Measurements from ENCODE around the gene VWA5A. TPM values are rescaled to one million over a fixed set of nuclear protein-coding genes. Genes with fewer than 3 reads are reported as not detected.

VWA5A gene
- total RNA-seq, 1 donor from 2014 or later: 2.6 TPM

DNA sequence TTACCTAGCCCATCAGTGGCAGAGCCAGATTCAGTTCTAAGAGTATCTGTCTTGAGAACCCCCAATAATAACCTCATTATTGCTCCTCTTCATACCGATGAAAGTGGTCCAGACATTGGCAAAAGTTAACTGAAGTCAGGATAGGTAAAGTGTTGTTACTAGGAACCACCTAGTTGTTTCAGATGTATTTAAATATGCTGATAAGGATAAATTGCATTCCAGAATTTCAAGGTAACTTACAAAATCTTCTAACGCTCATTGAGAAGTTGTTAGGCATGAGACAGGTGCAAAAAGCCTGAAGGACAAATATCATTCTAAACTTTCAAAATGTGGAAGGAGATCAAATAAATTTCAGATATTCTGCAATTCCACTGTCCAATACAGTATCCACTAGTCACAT lies 27.8 kb downstream of the VWA5A start:
- H3K27me3 Mint-ChIP-seq (ENCODE audit: unreplicated experiment): no peaks in the 10 kb centered on the region
- no peak overlapping the region for H3K27ac Mint-ChIP-seq (ENCODE audit: unreplicated experiment)
- H3K4me1 Mint-ChIP-seq (ENCODE audit: low read depth, unreplicated experiment): peaks cover under 1% of the 10 kb centered on the region
- TF ChIP-seq, protein P1, sequence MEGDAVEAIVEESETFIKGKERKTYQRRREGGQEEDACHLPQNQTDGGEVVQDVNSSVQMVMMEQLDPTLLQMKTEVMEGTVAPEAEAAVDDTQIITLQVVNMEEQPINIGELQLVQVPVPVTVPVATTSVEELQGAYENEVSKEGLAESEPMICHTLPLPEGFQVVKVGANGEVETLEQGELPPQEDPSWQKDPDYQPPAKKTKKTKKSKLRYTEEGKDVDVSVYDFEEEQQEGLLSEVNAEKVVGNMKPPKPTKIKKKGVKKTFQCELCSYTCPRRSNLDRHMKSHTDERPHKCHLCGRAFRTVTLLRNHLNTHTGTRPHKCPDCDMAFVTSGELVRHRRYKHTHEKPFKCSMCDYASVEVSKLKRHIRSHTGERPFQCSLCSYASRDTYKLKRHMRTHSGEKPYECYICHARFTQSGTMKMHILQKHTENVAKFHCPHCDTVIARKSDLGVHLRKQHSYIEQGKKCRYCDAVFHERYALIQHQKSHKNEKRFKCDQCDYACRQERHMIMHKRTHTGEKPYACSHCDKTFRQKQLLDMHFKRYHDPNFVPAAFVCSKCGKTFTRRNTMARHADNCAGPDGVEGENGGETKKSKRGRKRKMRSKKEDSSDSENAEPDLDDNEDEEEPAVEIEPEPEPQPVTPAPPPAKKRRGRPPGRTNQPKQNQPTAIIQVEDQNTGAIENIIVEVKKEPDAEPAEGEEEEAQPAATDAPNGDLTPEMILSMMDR (IDR thresholded peaks at IDR 0.05; ENCODE audit: partially characterized antibody, unreplicated experiment): no peak
- no peaks in the 10 kb centered on the region for H3K9me3 Mint-ChIP-seq (ENCODE audit: unreplicated experiment)
- DNase-seq: no peak
- H3K4me3 Mint-ChIP-seq (ENCODE audit: unreplicated experiment): no peak overlapping the region
- peaks cover 12% of the 10 kb centered on the region for H3K36me3 Mint-ChIP-seq (ENCODE audit: unreplicated experiment)

DNA sequence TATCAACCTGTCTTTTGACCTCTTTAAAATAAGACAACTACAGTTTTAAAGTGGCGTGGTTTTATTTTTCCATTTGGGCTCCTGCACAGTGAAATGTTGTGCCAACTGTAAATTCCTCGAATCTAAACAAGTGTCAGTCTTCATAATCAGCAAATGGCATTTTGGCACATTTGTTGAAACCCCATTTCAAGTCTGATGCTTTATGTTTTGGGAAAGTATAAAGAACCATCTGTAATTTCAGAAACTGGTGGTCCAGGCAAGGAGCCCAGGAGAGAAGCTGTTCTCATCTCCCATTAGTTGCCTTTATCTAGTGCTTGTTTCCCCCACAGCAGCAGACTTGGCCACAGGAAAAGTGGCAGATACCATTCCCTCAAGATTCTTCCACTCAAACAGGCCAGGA lies 32.7 kb downstream of the VWA5A start:
- peaks cover 5% of the 10 kb centered on the region for H3K4me1 Mint-ChIP-seq (ENCODE audit: low read depth, unreplicated experiment)
- H3K9me3 Mint-ChIP-seq (ENCODE audit: unreplicated experiment): no peaks in the 10 kb centered on the region
- TF ChIP-seq, protein P1 (IDR thresholded peaks at IDR 0.05; ENCODE audit: partially characterized antibody, unreplicated experiment): no peak
- no peak overlapping the region for H3K4me3 Mint-ChIP-seq (ENCODE audit: unreplicated experiment)
- H3K27ac Mint-ChIP-seq (ENCODE audit: unreplicated experiment): no peak overlapping the region
- H3K27me3 Mint-ChIP-seq (ENCODE audit: unreplicated experiment): no peaks in the 10 kb centered on the region
- no peak for DNase-seq
- no peaks in the 10 kb centered on the region for H3K36me3 Mint-ChIP-seq (ENCODE audit: unreplicated experiment)

DNA sequence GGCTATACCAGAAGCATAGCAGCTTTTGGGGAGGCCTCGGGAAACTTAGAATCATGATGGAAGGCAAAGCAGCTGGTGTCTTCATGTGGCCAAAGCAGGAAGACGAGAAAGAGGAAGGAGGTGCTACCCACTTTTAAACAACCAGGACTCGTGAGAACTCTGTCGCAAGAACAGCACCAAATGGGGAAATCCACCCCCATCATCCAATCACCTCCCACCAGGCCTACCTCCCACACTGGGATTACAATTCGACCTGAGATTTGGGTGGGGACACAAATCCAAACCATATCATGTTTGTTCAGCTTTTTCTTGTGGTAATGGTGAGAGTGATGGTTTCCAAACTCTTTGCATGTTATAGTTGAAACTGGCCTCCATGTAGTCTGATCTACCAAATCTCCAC lies 35.4 kb downstream of the VWA5A start:
- no peaks in the 10 kb centered on the region for H3K9me3 Mint-ChIP-seq (ENCODE audit: unreplicated experiment)

DNA sequence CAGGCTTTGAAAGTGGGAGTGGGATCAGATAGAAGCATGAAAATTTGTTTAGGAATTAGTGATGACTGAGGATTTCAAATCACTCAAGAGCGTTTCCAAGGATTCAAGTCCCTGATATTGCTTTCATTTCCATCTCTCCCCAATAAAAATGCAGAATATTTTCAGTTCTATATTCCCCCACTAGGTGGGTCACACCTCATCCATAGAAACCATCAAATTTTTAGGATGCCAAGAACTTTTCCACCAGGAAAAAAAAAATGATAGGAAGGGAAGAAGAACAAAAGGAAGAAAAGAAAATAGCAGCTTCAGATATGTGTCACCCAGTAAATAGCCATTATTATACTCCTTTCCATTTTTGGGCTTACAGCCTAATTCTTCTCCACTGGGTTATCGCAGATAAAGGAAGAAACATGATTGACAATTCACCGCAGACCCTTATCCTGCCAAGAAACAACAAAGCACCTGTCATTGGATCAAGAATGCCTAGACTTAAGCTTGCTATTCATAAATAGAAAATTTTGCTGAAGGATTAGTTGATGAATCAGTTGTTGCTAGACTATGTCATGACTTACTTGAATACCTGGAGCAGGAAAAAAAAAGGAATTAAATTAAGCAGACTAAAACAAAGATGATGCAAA lies 37.6 kb downstream of the VWA5A start:
- H3K27ac Mint-ChIP-seq (ENCODE audit: unreplicated experiment): no peak overlapping the region
- no peak overlapping the region for H3K4me3 Mint-ChIP-seq (ENCODE audit: unreplicated experiment)
- TF ChIP-seq, protein P1 (IDR thresholded peaks at IDR 0.05; ENCODE audit: partially characterized antibody, unreplicated experiment): peak; percentile 49
- no peaks in the 10 kb centered on the region for H3K9me3 Mint-ChIP-seq (ENCODE audit: unreplicated experiment)
- H3K27me3 Mint-ChIP-seq (ENCODE audit: unreplicated experiment): peaks cover 3% of the 10 kb centered on the region
- H3K36me3 Mint-ChIP-seq (ENCODE audit: unreplicated experiment): no peaks in the 10 kb centered on the region
- no peak for DNase-seq
- H3K4me1 Mint-ChIP-seq (ENCODE audit: low read depth, unreplicated experiment): peaks cover 5% of the 10 kb centered on the region

More for the DNA sequence above, 35.4 kb downstream of the VWA5A start:
- peaks cover 5% of the 10 kb centered on the region for H3K4me1 Mint-ChIP-seq (ENCODE audit: low read depth, unreplicated experiment)
- H3K27me3 Mint-ChIP-seq (ENCODE audit: unreplicated experiment): peaks cover 3% of the 10 kb centered on the region
- H3K4me3 Mint-ChIP-seq (ENCODE audit: unreplicated experiment): no peak overlapping the region
- H3K36me3 Mint-ChIP-seq (ENCODE audit: unreplicated experiment): no peaks in the 10 kb centered on the region
- H3K27ac Mint-ChIP-seq (ENCODE audit: unreplicated experiment): no peak overlapping the region
- DNase-seq: no peak
- TF ChIP-seq, protein P1 (IDR thresholded peaks at IDR 0.05; ENCODE audit: partially characterized antibody, unreplicated experiment): no peak

DNA sequence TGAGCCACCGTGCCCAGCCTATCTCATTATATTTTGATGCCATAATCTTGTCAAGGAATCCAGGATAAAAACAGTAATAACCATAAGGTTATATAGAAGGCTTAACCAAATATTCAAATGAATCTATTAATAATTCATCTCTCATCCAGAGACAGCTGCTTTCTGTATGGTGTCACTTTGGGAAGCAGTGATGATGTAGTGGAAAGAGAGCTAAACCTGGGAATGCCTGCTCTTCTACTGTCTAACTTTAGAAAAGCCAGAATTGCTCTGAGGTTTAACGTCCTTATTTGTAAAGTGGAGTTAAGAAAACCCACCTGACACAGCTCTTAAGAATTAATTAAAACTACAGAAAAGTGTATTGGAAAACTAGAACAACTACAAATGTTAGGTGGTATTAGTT lies 38.6 kb downstream of the VWA5A start:
- H3K4me1 Mint-ChIP-seq (ENCODE audit: low read depth, unreplicated experiment): no peaks in the 10 kb centered on the region
- TF ChIP-seq, protein P1 (IDR thresholded peaks at IDR 0.05; ENCODE audit: partially characterized antibody, unreplicated experiment): no peak
- H3K4me3 Mint-ChIP-seq (ENCODE audit: unreplicated experiment): no peak overlapping the region
- no peaks in the 10 kb centered on the region for H3K9me3 Mint-ChIP-seq (ENCODE audit: unreplicated experiment)
- H3K27me3 Mint-ChIP-seq (ENCODE audit: unreplicated experiment): peaks cover 3% of the 10 kb centered on the region
- no peaks in the 10 kb centered on the region for H3K36me3 Mint-ChIP-seq (ENCODE audit: unreplicated experiment)
- no peak for DNase-seq
- H3K27ac Mint-ChIP-seq (ENCODE audit: unreplicated experiment): no peak overlapping the region
